GM19463 (cell line): ENCODE measurements around the gene PEX1.
"Not testable (repeated sequence)": the region's sequence is repeated elsewhere in the genome, so short reads cannot be mapped to it uniquely, and the experiment has no call there.

Experiments used
- ATAC-seq: cut with Tn5 transposase; IDR thresholded peaks from one replicate; pipeline ENCODE4 v1.9.1; 2021; ENCODE audit warnings: mild to moderate bottlenecking, moderate library complexity; ENCODE audit not compliant: unreplicated experiment

PEX1 gene

GRCh38 chr7:92506363-92506762 is 22.0 kb downstream of the PEX1 start:
- no peak for ATAC-seq

DNA sequence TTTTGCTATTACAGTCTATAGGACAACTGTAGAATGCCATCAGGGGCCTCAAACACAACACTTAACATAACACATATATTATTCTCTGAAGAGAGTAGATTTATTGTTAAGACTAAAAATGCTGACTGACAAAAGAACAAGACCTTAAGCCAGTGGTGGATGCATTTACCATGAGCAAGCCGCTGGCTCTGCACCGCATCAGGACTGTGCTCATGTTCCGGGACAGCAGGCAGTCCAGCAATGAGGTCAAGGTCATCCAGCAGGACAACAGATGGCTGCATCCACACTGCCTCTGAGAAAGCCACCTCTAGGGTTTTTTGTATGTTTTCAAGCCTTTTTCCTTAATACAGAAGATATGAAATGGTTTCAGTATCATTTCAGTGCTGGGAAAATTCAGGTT is 23.8 kb downstream of the PEX1 start:
- no peak for ATAC-seq

GRCh38 chr7:92503767-92504166 is 24.6 kb downstream of the PEX1 start:
- no peak for ATAC-seq

DNA sequence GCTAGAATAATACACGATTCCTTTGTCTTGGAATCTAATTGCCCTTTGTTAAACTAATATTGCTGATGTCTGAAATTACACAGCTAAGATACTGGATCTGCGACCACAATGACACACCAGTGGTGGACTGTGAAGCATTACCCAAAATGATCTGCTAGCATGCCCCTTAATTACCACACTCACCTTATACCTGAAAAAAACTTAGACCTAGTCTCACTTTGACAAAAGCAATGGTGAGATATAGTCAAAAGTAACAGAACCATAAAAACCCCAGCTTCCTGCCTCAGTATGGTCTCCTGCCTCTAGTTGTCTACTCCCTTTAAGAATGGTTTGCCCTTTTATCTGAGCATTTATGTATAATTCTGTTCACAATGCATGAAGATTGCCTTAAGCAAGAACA is 29.8 kb downstream of the PEX1 start:
- ATAC-seq: no peak

GRCh38 chr7:92496876-92497275 is 31.4 kb downstream of the PEX1 start:
- ATAC-seq: no peak

- no peak for ATAC-seq
Observed at GRCh38 chr7:92489634-92490033, 38.7 kb downstream of the PEX1 start.

DNA sequence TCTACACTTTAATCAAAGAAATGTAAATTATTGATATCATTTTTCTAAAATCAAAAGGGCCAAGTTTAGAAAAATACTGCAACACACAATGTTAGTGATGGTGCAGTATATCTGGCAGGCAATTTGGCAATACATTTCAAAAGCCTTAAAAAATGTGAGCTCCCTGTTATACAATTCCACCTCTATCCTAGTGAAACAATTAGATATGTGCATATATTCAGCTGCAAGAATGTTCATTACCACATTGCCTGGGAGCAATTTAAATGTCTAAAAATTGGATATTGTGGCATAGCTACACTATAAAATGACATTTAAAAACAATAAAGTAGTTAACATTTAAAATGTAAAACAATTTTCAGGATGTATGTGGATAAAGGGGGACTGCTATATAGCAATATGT is 40.5 kb downstream of the PEX1 start:
- ATAC-seq: no peak

DNA sequence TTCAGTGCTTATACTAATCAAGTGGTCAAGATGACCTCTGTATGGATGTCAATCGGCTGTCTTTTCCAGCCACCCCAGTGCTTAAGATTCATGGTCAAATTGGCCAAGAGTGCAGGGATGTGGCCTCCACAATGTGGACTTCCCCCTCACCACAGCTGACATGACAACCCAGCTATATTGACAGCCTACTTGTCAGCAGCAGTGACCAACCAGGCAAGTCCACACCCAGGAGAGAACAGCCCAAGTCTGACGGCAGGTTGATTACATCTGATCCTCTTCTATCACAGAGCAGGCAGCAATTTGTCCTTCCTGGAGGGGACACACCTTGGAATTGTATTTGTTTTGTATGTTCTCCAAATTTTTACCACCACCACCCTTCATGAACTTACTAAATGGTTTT is 42.3 kb downstream of the PEX1 start:
- ATAC-seq: no peak

DNA sequence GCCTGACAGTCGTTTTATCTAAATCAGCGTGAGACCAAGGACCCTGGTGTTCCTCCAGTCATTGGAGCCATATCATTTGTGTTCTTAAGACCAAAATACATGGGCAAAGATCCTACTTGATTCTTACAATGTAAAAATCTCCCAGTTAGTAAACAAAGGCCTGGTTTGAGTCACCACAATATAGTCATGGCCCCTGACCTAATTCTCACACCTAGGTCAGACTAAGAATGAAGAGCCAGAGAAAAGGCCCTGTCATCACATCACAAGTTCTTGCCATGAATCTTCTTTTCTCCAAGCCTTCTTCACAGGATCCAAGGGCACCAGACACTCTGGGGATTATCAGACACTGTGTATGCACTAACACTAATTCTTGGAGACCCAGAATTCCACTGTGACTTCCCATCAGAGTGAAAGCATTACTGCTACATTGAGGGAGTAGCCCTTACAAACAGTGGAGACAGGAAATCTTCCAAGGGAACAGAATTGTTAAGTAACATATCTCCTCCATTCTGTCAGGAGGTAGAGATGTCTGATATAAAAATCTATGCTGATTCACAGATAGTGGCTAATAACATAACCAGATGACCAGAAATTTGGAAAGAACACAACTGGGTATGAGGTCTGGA is 42.9 kb downstream of the PEX1 start:
- ATAC-seq: no peak

- not testable (repeated sequence) for ATAC-seq
Observed at GRCh38 chr7:92484226-92484625, 44.1 kb downstream of the PEX1 start.

- not testable (repeated sequence) for ATAC-seq
Observed at GRCh38 chr7:92483624-92484023, 44.7 kb downstream of the PEX1 start.

- ATAC-seq: not testable (repeated sequence)
Observed at GRCh38 chr7:92479146-92479545, 49.2 kb downstream of the PEX1 start.

DNA sequence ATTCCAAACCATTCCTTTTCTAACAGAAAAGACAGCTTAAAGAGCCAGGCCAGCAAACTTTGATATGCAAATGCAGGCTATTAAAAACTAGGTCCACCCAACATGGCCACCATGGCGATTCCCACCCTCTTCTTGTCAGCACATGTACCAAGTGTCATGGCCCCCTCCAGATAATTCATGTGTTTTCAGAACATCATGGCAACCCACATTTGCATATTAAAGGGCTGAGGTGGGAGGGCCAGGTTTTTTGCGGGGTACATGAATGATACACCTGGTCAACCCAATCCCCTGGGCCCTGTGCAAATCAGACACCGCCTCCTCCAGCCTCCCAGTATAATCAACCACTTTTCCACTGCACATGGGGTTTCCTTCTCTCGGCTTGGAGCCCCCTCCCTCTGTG is 49.6 kb downstream of the PEX1 start:
- no peak for ATAC-seq

- ATAC-seq: no peak
Observed at GRCh38 chr7:92478095-92478494, 50.2 kb downstream of the PEX1 start.

GRCh38 chr7:92477681-92478080 is 50.6 kb downstream of the PEX1 start, which contains the start of gene ERVW-1:
Gene ERVW-1 (minus strand): TSS chr7:92477946. CDS start chr7:92470381, 7,565 bp downstream.
- not testable (repeated sequence) for ATAC-seq

DNA sequence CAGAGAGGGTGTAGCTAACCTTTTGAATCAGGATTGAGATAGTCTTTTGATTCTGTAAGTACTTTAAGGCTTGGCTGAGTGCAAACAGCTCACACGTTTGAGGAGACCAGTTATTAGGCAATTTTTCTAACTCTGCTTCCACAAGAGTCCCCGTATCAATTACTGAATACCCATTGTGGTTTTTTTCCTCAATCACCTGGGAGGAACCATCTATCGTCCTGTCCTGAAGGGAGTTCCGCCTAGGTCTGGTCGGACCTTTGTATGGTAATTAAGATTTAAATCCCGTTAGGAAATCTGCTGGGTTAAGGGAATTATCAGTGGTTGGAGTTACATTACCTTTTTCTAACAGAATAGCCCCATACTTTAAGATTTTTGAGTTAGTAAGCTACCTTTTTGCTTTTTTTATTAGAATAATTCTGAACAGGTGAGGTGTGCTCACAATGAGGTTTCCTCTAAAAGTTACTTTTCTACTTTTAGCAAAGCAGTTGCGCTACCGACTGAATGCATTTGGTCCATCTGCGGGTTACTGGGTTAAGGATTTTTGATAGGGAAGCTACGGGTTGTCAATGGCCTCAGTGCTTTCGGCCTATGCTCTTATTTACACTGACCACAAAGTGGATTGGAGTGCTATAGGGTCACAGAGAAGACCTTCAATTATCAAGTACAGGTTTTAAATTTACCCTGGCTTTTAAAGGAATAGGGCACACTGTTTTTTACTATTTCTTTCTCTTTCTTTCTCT is 52.3 kb downstream of the PEX1 start:
- ATAC-seq: not testable (repeated sequence)

DNA sequence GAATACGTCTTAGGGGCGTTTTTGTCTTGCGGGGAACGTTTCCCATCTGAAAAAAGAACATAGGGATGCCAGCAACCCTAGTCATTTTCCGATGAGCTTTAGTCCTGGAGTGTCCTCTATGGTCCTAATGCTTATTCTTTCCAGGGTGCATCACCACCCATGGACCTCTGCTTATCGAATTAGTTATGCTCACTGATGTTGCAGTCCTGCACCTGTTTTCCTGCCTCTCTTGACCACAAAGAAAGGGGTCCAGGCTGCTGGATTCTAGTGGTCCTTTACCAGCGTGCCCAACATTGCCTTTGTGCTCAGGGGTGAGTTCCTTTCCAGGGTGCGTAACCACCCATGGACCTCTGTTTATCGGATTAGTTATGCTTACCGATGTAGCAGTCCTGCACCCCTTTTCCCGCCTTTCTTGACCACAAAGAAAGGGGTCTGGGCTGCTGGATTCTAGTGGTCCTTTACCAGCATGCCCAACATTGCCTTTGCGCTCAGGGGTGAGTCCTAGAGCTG is 53.0 kb downstream of the PEX1 start:
- ATAC-seq: not testable (repeated sequence)

- not testable (repeated sequence) for ATAC-seq
Observed at GRCh38 chr7:92473989-92474388, 54.3 kb downstream of the PEX1 start.

DNA sequence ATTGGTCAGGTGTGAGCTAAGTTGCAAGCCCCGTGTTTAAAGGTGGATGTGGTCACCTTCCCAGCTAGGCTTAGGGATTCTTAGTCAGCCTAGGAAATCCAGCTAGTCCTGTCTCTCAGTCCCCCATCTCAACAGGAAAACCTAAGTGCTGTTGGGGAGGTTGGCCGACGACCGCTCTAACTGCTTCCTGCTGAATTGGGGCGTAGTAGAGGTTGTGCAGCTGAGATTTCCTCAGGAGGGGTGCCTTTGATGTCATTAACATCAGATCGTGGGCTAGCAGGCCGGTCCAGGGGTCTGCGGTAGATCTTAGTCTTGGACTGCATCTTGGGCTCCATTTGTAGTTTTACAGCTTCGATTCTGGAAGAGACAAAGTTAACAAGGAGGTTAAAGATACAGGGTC is 59.7 kb downstream of the PEX1 start:
- ATAC-seq: not testable (repeated sequence)

GRCh38 chr7:92466682-92467081 is 61.6 kb downstream of the PEX1 start:
- no peak for ATAC-seq

DNA sequence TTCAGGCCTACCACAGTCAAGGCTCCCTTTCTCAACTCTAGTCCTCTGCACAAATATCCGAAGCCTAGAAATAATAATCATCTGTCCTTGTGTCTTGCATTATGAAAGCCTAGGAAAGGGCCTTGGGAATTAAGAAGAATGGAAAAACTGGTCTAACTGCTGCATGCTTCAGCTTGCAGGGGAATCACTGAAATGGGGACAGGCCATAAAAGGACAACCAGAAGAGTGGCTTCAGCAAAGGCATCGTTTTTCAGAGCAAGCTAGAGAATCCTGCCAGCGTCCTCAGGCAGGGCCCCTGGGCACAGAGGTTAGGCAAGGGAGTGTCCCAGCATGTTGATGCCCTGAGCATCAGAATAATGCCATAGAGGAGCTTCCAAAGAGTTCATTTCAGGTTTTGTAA is 63.8 kb downstream of the PEX1 start:
- no peak for ATAC-seq

GRCh38 chr7:92462560-92462959 is 65.8 kb downstream of the PEX1 start:
- ATAC-seq: no peak
